GM18526 (cell line): ENCODE data around the gene FBXL19.

ENCODE experiments used
- POLR2A ChIP-seq: IDR thresholded peaks from 3 replicates; pipeline ENCODE4 v1.6.1; 2011; ENCODE audit not compliant: insufficient read length; ENCODE audit errors: extremely low read depth

FBXL19 gene

DNA sequence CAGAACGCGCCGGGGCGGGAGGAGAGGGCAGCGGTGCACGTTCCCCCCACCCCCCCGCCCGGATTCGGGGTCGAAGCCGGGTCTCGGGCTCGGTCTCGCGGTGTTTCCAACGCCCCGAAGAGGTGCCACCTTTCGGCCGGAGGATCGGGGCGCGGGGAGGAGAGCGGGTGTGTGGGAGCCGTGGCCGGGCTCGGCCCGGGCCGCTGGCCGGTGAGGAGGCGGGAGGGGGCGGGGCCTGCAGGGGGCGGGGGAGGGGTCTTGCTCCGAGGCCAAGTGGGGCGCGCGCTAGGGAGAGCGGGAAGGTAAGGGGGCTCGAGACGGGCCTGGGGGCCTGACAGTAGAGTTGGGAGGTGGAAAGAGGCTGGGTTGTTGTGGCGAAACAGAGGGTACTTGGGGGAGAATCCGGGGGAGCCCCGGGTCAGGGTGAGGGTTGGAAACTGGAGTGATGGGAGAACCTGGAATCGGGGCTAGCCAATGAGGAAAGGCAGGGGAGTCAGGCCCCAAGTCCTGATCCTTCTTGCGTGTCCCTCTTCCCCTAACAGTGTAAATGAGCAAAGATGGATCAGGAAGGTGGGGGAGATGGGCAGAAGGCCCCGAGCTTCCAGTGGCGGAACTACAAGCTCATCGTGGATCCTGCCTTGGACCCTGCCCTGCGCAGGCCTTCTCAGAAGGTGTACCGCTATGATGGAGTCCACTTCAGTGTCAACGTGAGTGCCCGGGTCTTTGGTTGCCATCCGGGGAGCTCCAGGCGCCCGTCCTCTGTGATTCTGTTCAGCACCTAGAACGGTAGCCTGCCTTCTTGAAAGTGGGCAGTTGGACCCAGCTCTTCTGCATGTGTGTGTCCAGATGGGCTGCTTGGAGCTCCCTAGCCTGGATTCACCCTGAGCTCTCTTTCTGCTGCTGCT, 35.1 kb downstream of the FBXL19 start:
- no peak for TF ChIP-seq POLR2A

DNA sequence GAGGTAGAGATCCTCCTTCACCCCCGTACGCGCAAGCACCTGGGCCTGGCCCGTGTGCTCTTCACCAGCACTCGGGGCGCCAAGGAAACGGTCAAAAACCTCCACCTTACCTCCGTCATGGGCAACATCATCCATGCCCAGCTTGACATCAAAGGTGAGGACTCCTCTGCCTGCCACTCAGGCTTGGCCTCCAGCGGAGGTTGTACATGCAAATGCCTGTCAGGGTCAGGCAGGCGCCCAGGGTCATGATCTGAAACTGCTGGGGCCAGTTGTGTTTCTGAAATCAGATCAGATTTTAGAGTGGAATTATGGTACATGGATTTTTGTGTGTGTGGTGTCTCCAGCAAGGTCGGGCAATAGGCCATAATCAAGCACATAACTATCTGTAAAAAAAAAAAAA, 38.0 kb downstream of the FBXL19 start:
- TF ChIP-seq POLR2A: no peak

DNA sequence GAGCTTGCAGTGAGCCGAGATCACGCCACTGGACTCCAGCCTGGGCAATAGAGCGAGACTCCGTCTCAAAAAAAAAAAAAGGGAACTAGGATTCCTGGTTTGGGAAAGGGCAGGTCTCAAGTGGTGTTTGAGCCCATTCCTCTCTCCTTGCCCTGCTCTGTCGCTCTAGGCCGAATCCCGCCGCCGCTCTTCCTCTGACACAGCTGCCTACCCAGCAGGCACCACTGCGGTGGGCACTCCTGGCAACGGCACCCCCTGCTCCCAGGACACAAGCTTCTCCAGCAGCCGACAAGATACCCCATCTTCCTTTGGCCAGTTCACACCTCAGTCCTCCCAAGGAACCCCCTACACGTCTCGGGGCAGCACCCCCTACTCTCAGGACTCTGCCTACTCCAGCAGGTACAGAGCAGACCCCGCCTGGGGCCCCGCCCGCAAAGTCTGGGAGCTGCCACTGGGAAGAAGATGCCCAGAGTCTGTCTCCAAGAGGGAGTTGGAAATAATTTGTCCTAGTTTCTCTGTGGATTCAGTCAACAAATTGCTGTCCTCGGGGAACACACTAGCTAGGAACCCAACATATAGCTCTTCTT, 40.6 kb downstream of the FBXL19 start:
- no peak for TF ChIP-seq POLR2A

DNA sequence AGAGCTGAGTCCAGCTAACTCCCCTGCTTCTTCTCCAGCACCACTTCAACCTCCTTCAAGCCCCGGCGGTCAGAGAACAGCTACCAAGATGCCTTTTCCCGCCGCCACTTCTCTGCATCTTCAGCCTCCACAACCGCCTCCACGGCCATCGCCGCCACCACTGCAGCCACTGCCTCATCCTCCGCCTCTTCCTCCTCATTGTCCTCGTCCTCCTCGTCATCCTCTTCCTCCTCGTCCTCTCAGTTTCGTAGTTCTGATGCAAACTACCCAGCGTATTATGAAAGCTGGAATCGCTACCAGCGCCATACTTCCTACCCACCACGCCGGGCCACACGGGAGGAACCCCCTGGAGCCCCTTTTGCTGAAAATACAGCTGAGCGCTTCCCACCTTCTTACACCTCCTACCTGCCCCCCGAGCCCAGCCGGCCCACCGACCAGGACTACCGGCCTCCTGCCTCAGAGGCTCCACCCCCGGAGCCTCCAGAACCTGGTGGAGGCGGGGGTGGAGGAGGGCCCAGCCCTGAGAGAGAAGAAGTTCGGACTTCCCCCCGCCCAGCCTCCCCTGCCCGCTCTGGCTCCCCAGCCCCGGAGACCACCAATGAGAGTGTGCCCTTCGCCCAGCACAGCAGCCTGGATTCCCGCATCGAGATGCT, 41.3 kb downstream of the FBXL19 start:
- no peak for TF ChIP-seq POLR2A

DNA sequence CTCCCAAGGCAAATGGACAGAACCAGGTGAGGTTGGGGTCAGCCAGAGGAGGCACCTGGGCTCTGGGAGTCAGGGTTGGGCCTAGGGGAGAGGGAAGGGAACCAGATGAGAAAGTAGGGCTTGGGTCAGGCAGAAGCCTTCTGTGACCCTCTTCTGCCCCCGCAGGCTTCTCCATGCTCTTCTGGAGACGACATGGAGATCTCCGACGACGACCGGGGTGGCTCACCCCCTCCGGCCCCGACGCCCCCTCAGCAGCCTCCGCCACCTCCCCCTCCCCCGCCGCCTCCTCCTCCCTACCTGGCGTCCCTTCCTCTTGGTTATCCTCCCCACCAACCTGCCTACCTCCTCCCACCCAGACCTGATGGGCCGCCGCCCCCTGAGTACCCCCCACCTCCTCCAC, 42.1 kb downstream of the FBXL19 start:
- TF ChIP-seq POLR2A: no peak

DNA sequence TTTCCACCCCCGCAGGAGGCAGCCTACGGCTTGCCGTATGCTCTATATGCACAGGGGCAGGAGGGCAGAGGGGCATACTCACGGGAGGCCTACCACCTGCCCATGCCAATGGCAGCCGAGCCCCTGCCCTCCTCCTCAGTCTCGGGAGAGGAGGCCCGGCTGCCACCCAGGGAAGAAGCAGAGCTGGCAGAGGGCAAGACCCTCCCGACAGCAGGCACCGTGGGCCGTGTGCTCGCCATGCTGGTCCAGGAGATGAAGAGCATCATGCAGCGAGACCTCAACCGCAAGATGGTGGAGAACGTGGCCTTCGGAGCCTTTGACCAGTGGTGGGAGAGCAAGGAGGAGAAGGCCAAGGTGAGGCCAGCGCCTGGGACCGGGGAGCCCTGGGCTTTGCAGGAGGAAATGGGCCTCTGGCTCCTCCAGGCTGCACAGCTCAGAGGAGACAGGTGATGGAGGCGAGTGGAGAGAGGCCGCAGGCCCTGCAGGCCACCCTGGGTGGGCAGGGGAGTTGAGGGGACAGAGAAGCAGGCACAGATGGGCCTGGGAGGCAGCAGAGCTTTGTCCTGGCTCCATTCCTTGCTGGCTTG, 42.8 kb downstream of the FBXL19 start:
- TF ChIP-seq POLR2A: no peak

DNA sequence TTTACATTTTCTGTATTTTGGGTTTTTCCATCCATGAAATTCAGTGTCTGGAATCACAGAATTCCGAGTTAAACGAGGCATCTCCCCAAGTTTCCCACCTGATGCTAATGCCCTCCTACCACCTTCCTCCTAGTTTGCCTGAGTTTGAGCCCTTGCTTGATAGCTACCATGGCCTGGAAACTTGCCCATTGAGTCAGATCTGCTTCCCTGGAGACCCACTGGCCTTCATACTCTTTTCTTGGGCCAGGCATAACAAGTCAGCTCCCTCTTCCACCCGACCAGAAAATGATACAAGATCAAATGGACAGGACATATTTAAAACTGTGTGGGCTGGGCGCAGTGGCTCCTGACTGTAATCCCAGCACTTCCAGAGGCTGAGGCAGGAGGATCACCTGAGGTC, 44.4 kb downstream of the FBXL19 start:
- no peak for TF ChIP-seq POLR2A

DNA sequence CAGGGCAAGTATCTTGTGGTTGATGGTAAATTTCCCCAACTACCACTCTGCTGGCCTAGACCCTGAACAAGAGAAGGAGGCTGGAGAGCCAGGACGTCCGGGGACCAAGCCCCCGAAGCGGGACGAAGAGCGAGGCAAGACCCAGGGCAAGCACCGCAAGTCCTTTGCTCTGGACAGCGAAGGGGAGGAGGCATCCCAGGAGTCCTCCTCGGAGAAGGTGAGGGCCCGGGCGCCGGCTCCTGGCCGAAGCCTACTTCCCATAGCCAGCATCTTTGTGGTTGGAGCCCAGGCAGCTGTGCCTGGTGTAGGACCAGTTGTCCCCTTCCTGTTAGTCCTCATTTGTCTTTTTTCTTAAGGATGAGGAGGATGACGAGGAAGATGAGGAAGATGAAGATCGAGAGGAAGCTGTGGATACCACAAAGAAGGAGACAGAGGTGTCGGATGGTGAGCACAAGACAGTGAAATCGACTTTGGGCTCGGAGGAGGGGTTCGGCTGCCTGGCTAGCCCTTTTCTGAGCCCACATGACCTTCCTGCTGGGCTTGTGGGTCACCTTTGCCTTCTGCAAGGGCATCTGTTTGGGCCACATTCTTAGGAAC, 46.0 kb downstream of the FBXL19 start:
- no peak for TF ChIP-seq POLR2A

DNA sequence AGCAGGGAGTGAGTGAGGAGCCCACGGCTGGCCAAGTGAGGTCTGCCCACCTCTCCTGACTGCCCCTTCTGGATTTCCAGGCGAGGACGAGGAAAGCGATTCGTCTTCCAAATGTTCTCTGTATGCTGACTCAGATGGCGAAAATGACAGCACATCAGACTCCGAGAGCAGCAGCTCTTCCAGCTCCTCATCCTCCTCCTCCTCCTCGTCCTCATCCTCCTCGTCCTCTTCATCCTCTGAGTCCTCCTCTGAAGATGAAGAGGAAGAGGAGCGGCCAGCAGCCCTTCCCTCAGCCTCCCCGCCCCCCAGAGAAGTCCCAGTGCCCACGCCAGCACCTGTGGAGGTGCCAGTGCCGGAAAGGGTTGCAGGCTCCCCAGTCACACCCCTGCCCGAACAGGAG, 47.9 kb downstream of the FBXL19 start:
- TF ChIP-seq POLR2A: no peak

DNA sequence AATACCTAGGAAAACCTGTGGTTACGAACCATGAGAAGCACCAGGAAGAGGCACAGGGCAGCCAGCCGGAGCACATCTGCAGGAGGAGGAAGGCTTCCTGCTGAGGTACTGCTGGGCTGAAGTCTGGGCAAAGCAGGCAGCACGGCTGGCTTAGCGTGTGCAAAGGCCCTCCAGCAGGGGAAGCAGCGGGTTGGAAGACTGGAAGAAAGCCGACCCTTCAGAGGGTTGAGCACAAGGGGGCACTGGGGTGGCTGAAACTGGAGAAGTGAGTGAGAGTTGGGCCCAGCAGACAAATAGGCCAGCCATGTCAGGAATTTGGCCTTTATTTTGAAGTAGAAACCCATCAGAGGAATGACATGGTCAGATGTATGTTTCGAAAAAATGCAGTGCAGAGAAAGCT, 49.5 kb downstream of the FBXL19 start:
- no peak for TF ChIP-seq POLR2A

DNA sequence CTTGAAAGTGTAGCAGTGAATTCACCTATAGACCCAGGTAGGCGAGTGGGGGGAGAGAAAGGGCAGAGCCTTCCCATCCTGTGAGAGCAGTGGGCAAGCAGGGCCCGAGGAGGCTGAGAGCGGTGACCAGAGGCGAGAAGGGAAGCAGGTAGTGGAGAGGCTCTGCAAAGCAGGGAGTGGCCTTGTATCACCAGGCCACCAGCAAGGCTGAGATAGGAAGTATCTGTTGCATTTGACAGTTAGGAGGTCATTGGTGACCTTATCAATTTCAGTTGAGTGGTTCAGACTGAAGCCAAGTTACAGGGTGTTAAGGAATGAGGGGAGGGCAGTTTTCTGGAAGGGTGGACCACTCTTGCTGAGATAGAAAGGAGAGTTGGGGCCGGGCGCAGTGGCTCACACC, 51.0 kb downstream of the FBXL19 start:
- no peak for TF ChIP-seq POLR2A

DNA sequence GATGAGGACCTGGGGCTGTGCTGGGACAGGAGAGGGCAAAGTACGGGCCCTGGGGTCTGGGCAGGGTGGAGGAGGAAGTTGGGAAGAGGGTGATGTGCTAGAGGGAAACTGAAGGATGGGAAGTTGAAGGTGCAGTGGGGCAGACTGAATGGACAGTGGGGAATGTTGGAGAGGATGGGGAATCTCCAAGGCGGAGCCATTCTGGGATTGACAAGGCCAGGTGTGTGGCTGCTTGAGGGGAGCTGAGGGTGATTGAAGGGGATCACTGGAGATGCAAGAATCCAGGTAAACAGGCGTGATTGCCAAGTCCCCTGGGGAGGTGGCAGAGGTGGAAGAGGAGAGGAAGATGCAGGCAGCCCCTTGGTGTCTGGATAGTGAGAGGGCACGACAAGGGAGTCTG, 53.1 kb downstream of the FBXL19 start:
- no peak for TF ChIP-seq POLR2A

DNA sequence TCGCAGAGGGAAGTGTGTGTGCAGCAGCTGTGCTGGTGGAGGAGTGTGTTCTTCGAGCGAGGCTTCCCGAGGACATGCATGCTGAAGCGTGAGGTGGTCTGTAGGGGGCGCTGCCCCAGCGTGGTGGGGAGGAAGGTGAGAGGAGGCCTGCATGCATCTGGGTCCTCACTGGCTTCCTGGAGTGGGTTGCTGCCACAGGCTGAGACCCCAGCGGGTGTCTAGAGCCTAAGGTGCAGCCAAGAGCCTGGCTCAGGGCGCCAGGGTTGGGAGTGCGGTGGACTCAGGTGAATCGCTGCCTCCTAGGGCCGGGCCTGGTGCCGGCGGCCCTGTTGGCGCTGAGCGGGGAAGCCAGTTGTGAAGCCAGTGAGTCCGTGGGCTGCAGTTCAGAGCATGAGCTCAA, 54.1 kb downstream of the FBXL19 start:
- TF ChIP-seq POLR2A: no peak

DNA sequence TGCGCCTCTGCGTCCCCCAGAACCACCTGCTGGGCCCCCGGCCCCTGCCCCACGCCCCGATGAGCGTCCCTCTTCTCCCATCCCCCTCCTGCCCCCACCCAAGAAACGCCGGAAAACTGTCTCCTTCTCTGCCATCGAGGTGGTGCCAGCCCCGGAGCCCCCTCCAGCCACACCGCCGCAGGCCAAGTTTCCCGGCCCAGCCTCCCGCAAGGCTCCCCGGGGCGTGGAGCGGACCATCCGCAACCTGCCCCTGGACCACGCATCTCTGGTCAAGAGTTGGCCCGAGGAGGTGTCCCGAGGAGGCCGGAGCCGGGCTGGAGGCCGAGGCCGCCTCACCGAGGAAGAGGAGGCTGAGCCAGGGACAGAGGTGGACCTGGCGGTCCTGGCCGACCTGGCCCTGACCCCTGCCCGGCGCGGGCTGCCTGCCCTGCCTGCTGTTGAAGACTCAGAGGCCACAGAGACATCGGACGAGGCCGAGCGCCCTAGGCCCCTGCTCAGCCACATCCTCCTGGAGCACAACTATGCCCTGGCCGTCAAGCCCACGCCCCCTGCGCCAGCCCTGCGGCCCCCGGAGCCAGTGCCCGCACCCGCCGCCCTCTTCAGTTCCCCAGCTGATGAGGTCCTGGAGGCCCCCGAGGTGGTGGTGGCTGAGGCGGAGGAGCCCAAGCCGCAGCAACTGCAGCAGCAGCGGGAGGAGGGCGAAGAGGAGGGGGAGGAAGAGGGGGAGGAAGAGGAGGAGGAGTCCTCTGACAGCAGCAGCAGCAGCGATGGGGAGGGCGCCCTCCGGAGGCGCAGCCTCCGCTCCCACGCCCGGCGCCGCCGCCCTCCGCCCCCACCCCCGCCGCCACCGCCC, 56.0 kb downstream of the FBXL19 start:
- no peak for TF ChIP-seq POLR2A

DNA sequence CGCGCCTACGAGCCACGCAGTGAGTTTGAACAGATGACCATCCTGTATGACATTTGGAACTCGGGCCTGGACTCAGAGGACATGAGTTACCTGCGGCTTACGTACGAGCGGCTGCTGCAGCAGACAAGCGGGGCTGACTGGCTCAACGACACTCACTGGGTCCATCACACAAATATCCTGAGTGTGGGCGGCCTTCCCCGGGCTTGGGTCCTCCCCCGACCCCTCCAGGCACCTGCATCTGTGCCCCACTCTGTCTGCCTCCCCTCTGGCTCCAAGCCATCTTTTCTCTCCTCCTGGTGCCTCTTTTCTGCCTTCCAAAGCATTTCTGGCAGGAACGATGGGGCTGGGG, 56.6 kb downstream of the FBXL19 start:
- TF ChIP-seq POLR2A: no peak

DNA sequence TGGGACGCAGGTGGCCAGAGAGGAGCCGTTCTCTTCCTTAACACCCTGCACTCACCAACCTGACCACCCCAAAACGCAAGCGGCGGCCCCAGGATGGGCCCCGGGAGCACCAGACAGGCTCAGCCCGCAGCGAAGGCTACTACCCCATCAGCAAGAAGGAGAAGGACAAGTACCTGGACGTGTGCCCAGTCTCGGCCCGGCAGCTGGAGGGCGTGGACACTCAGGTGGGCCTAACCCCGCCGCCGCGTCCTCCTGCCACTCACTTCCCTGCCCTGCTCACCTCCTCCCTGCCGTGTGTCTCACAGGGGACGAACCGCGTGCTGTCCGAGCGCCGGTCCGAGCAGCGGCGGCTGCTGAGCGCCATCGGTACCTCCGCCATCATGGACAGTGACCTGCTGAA, 57.1 kb downstream of the FBXL19 start:
- no peak for TF ChIP-seq POLR2A
